ENCODE data around the gene CCDC33.

CCDC33 gene

DNA sequence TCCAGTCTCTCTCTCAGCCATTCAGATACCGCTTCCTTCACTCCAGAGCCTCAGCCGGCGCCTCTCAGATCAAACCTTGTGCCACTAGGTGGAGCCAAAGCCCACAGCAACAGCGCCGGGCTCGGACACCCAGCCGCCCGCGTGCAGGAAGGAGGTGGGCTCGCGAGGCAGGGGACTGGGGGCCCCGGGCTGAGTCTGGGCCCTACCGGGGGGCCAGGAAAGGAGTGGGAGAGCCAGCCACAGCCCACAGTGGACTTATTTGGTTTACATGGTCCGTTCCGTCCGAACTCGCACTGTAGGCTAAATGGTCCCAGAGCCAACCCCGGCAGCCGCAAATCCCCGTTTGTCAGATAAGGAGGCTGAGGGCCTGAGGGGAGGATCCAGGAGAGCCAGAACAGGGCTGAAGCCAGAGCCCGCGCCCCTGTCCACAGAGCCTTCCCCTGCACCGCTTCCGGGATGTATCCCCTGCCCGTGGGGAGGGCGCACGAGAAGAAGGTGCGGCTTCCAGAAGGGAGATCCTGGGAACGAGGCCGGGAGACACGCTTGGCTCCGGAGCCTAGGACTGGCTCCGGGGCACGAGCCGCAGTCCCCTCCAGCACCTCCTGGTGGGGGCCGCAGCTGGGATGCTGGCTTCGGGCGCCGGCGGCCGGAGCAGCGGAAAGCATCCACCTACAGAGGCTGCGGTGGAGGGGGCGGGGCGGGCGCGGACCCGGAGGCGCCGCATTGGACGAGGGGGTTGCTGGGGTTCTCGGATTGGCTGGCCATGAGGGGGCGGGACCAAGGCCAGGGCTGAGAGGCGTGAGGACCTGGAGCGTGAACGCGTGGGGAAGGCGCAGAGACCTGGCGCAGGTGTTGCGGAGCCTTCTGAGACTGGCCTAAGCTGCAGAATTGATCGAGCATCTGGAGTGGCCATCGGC is 137.9 kb downstream of the CCDC33 start:
- TF ChIP-seq, protein P1, sequence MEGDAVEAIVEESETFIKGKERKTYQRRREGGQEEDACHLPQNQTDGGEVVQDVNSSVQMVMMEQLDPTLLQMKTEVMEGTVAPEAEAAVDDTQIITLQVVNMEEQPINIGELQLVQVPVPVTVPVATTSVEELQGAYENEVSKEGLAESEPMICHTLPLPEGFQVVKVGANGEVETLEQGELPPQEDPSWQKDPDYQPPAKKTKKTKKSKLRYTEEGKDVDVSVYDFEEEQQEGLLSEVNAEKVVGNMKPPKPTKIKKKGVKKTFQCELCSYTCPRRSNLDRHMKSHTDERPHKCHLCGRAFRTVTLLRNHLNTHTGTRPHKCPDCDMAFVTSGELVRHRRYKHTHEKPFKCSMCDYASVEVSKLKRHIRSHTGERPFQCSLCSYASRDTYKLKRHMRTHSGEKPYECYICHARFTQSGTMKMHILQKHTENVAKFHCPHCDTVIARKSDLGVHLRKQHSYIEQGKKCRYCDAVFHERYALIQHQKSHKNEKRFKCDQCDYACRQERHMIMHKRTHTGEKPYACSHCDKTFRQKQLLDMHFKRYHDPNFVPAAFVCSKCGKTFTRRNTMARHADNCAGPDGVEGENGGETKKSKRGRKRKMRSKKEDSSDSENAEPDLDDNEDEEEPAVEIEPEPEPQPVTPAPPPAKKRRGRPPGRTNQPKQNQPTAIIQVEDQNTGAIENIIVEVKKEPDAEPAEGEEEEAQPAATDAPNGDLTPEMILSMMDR (IDR thresholded peaks at IDR 0.05) = peak; percentile 85

GRCh38 chr15:74374648-74375302 is 138.6 kb downstream of the CCDC33 start:
- TF ChIP-seq, protein P1 (IDR thresholded peaks at IDR 0.05) = no peak

GRCh38 chr15:74375303-74375693 is 139.2 kb downstream of the CCDC33 start:
- TF ChIP-seq, protein P1 (IDR thresholded peaks at IDR 0.05) = peak; percentile 88

GRCh38 chr15:74376226-74376625 is 140.1 kb downstream of the CCDC33 start:
- TF ChIP-seq, protein P1 (IDR thresholded peaks at IDR 0.05) = no peak

GRCh38 chr15:74376825-74377581 is 140.9 kb downstream of the CCDC33 start:
- TF ChIP-seq, protein P1 (IDR thresholded peaks at IDR 0.05) = no peak

DNA sequence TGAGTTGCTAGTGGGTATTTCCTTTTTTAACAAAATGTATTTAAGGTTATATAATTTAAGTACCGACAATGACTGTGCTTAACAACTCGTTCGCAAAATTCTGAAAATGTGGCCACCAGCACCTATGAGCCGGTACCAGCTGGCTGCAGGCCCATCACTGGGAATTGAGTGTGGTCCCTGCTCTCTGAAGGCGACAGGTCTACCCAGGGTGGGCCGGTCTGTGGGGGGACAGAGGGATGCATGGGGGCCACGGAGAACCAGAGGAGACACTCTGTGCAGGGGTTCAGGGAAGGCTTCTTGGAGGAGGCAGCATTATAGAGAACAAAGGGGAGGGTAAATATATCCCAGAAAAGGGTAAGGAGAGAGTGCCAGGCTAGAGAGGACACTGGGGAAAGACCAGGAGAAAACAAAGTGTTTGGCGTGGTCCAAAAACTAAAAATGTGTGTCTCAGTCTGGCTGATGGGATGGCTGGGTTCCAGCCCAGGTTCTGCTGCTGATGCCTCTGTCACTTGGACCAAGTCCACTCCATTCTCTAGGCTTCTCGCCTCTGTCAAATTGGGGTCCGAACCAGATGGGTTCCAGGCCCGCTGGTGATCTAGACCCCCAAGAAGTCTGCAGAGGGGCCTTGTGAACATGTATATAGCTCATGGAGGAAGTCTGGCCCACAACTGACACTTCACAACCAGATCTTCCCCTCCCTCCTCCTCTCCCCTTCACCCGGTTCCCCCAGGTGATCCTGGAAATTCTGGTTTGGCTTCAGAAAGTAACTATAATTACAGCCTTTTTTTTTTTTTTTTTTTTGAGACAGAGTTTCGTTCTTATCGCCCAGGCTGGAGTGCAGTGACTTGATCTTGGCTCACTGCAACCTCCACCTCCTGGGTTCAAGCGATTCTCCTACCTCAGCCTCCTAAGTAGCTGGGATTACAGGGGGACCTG is 142.0 kb downstream of the CCDC33 start:
- TF ChIP-seq, protein P1 (IDR thresholded peaks at IDR 0.05) = no peak

Measured in LNCAP (cell line).